ENCODE measurements around the gene NRXN2. TPM values are rescaled to one million over a fixed set of nuclear protein-coding genes. Genes with fewer than 3 reads are reported as not detected.

The NRXN2 gene
- total and polyA plus RNA-seq, 7 donors = 0.44 to 5.2 (median 1.9) TPM

DNA sequence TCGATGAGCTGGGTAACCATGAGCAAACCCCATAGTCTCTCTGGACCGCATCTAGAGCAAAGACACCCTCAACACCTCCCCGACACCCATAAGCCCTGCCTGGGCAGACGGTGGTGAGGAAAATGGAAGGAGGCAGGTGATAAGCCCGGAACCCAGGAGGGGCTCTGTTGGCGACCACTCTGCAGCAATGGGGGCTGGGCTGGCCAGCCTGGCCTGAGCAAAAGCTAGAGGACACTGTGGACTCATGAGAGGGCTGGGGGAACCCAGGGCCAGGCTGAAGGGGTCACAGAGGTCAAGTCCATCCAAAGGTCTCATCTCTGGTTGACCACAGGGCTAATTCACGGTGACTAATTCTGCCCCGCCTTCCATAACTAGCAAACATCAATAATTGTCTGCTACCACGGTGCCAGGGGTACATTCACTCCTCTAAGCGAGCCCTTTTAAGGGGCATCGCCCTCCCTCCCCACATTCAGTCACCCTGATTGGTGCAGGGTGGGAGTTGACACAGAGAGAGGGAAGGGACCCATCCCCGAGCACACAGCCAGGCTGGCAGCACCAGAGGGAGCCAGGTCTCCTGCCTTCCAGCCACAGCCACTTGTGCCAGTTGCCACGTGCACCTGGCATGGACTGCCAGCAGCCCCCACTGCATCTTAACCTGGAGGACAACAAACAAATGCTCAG, 32.8 kb upstream of the NRXN2 start:
- Histone ChIP-seq H3K9me3 (no peaks in the 10 kb centered on the region), H3K4me1 (peaks cover 63% of the 10 kb centered on the region), H3K27me3 (ENCODE audit: insufficient read depth in 3 of 3, low read length in 2 of 3) (no peaks in the 10 kb centered on the region), H3K36me3 (ENCODE audit: insufficient read depth in 1 of 2, low read depth in 1 of 2) (peaks cover 0 to 74% of the 10 kb centered on the region in 2 donors), H3K4me3 (peak overlapping the region; percentile 25), H3K27ac (peak overlapping the region; percentile 38)
- intact Hi-C loops (cut with DNase I) = no loop called here
- WGBS, 3 donors = 51 to 65% (median 54%) methylated on average over 13 of the region's 13 CpGs
- peak in 1 of 2 donors; percentile 58 for DNase-seq
- no peak for ATAC-seq
- TF ChIP-seq, protein P1, sequence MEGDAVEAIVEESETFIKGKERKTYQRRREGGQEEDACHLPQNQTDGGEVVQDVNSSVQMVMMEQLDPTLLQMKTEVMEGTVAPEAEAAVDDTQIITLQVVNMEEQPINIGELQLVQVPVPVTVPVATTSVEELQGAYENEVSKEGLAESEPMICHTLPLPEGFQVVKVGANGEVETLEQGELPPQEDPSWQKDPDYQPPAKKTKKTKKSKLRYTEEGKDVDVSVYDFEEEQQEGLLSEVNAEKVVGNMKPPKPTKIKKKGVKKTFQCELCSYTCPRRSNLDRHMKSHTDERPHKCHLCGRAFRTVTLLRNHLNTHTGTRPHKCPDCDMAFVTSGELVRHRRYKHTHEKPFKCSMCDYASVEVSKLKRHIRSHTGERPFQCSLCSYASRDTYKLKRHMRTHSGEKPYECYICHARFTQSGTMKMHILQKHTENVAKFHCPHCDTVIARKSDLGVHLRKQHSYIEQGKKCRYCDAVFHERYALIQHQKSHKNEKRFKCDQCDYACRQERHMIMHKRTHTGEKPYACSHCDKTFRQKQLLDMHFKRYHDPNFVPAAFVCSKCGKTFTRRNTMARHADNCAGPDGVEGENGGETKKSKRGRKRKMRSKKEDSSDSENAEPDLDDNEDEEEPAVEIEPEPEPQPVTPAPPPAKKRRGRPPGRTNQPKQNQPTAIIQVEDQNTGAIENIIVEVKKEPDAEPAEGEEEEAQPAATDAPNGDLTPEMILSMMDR (IDR thresholded peaks at IDR 0.05) = no peak

GRCh38 chr11:64754919-64755662, 32.1 kb upstream of the NRXN2 start:
- intact Hi-C loops (cut with DNase I) = no loop called here
- H3K36me3 ChIP-seq (ENCODE audit: insufficient read depth in 1 of 2, low read depth in 1 of 2) = peaks cover 0 to 81% of the 10 kb centered on the region in 2 donors
- H3K27me3 ChIP-seq (ENCODE audit: insufficient read depth in 3 of 3, low read length in 2 of 3) = no peaks in the 10 kb centered on the region
- 56 to 71% (median 57%) methylated on average over 21 of the region's 21 CpGs for WGBS, 3 donors
- H3K27ac ChIP-seq = peak overlapping the region; percentile 38
- DNase-seq (peak; percentile 35 to 81), ATAC-seq (peak in 3 of 4 donors; percentile 16 to 52 (median 26))
- TF ChIP-seq, protein P1 (IDR thresholded peaks at IDR 0.05) = no peak
- peak overlapping the region; percentile 25 for H3K4me3 ChIP-seq
- no peaks in the 10 kb centered on the region for H3K9me3 ChIP-seq
- H3K4me1 ChIP-seq = peaks cover 56% of the 10 kb centered on the region

DNA sequence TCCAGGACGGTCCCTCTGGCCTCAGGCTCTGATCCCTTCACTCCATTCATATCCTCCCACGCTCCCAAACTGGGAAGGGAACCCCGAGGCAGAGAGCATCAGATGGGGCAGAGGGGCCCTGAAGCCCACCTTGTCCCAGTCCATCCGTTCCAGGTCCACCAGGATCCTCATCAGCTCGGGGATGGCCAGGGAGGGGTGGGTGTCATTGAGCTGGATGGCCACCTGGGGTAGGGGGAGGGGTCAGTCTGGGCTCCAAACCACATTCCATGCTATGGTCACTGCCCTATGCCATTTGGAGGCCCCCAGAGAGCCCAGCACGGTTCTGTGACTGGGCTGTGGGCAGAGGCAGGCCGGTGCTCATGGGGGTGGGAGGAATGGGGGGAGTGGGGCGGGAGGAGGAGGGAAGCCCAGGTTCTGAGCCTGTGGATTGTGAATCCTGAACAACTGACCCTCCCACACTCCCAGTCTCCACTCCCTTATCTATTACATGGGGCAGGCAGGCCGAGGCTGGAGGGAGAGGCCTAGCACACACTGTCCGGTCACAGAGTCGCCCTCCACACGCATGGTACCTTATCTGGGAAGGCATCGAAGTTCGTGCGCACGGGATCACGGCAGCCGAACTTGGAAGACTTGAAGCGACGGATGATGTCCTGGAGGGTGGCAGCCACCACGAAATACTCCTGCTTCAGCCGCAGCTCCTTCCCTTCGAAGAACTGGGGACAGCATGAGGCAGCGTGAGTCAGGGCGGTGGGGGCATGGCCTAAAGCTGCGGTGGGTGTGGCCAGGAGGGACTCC, 31.3 kb upstream of the NRXN2 start:
- TF ChIP-seq, protein P1 (IDR thresholded peaks at IDR 0.05) = no peak
- H3K27me3 ChIP-seq (ENCODE audit: insufficient read depth in 3 of 3, low read length in 2 of 3) = no peaks in the 10 kb centered on the region
- intact Hi-C loops (cut with DNase I) = no loop called here
- WGBS, 3 donors = 68 to 87% (median 68%) methylated on average over 26 of the region's 26 CpGs
- ATAC-seq (no peak), DNase-seq (peak in 1 of 2 donors; percentile 46)
- H3K9me3 ChIP-seq = no peaks in the 10 kb centered on the region
- peaks cover 0 to 89% of the 10 kb centered on the region in 2 donors for H3K36me3 ChIP-seq (ENCODE audit: insufficient read depth in 1 of 2, low read depth in 1 of 2)
- no peak overlapping the region for H3K4me3 ChIP-seq
- peaks cover 50% of the 10 kb centered on the region for H3K4me1 ChIP-seq
- H3K27ac ChIP-seq = peak overlapping the region; percentile 38

- H3K36me3 ChIP-seq (ENCODE audit: insufficient read depth in 1 of 2, low read depth in 1 of 2) = peaks cover 0 to 97% of the 10 kb centered on the region in 2 donors
- 63 to 89% (median 75%) methylated on average over 36 to 43 of the region's 43 CpGs for WGBS, 3 donors
- no peaks in the 10 kb centered on the region for H3K27me3 ChIP-seq (ENCODE audit: insufficient read depth in 3 of 3, low read length in 2 of 3)
- ATAC-seq (no peak), DNase-seq (peak; percentile 13 to 50)
- H3K4me3 ChIP-seq = no peak overlapping the region
- H3K4me1 ChIP-seq = peaks cover 46% of the 10 kb centered on the region
- intact Hi-C loops (cut with DNase I) = no loop called here
- TF ChIP-seq, protein P1 (IDR thresholded peaks at IDR 0.05) = no peak
- peak overlapping the region; percentile 23 for H3K27ac ChIP-seq
- H3K9me3 ChIP-seq = no peaks in the 10 kb centered on the region
Observed at GRCh38 chr11:64753380-64754123, 30.6 kb upstream of the NRXN2 start.
